Left lobe of liver (tissue), 2 donors: ENCODE measurements around the gene C1orf159. TPM values are rescaled to one million over a fixed set of nuclear protein-coding genes. Genes with fewer than 3 reads are reported as not detected.
"Not testable (repeated sequence)": the region's sequence is repeated elsewhere in the genome, so short reads cannot be mapped to it uniquely, and the experiment has no call there.

ENCODE experiments used
- ATAC-seq: fragments of 200-7000 bp; cut with Tn5 transposase; one replicate; pipeline ENCODE4 v1.9.1; 2020; ENCODE audit warnings: mild to moderate bottlenecking, moderate library complexity
- DNase-seq: peaks from one replicate; pipeline ENCODE4 v3.0.0-alpha.2; 2020; ENCODE audit warnings: low spot score
- total RNA-seq: library from RNA; stranded (reverse); gene quantifications from one replicate; pipeline ENCODE4 v1.2.1, GENCODE V29; 2021
- donor health status: DM: no; HTN: no; CAD: no; lungs with moderate emphysema.
- donor health status: DM: no; HTN: yes; CAD: no.

Gene C1orf159
- total RNA-seq, 1 donor from 2014 or later: 8.4 TPM

DNA sequence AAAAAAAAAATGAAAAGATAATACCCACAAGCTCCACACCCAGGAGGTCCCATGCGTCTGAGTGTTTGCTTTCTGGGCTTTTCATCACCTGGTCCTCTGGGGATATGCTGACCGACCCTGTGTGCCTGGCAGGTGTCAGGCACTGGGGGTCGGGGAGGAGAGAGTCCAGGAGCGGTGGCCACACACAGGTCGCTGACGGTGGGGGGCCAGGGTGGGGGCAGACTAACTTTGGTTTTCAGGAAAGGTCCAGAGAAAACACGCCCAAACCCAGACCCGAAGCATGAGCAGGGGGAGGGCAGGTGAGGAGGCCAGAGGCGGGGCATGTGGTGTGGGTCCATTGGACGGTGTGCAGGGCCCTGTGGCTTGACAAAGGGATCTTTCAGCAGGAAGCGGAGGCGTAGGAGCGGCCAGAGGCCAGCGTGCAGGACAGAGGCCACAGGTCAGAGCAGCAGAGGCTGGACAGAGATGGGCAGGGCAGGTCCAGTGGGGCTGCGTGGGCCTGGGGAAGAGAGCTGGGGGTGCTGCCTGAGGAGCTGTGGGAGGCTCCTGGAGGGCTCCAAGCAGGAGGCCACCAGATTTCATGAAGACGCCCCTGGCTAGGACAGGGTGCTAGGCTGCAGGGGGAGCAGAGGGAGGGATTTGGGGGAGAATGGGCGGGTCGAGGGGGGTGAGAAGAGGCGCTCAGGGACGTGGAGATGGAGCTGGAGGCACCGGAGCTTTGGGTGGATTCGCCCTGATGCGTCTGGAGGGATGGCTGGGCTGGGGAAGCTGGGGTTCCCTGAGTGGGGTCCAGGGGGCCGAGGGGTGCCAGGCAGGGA is 57.6 kb downstream of the C1orf159 start:
- DNase-seq (peak; percentile 71), ATAC-seq (peak; percentile 75)

GRCh38 chr1:1057769-1058087 is 58.2 kb downstream of the C1orf159 start:
- not testable (repeated sequence) for DNase-seq

GRCh38 chr1:1055841-1056736 is 59.8 kb downstream of the C1orf159 start:
- ATAC-seq (no peak), DNase-seq (no peak)

More at GRCh38 chr1:1057769-1058087, 58.2 kb downstream of the C1orf159 start:
- not testable (repeated sequence) for ATAC-seq

DNA sequence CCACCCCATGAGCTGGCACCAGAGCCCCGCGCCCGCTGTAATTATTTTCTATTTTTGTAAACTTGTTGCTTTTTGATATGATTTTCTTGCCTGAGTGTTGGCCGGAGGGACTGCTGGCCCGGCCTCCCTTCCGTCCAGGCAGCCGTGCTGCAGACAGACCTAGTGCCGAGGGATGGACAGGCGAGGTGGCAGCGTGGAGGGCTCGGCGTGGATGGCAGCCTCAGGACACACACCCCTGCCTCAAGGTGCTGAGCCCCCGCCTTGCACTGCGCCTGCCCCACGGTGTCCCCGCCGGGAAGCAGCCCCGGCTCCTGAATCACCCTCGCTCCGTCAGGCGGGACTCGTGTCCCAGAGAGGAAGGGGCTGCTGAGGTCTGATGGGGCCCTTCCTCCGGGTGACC is 60.9 kb downstream of the C1orf159 start:
- no peak for ATAC-seq
- DNase-seq: no peak

DNA sequence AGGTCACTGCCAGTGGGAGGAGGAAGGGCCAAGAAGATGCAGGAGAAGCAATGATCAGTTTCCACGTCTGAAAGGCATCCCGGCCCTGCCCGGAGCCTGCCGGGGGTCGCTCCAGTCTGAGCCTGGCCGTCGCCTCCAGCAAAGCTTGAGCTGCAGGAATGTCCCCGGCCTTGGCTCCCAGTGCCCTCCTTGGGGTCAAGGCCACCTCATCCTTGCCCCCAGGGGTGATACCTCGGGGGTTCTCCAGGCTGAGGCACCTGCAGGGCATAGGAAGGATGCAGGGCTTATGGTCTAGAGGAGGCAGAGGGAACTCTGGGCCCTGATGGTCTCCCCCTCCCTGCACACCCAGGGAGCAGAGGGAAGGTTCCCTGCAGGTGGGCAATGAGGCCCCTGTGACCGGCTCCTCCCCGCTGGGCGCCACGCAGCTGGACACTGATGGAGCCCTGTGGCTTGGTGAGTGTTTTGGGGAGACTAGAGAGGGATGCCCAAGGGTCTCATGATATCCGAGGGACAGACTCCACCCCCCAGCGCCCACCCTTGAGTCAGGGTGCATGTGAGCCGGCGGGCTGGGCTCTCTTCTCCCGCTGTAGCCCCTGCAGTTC is 61.7 kb downstream of the C1orf159 start:
- no peak for DNase-seq
- ATAC-seq: no peak

GRCh38 chr1:1053682-1054081 is 62.2 kb downstream of the C1orf159 start:
- ATAC-seq (no peak), DNase-seq (no peak)

GRCh38 chr1:1053022-1053421 is 62.9 kb downstream of the C1orf159 start:
- ATAC-seq (no peak), DNase-seq (no peak)

GRCh38 chr1:1052003-1052840 is 63.7 kb downstream of the C1orf159 start:
- no peak for DNase-seq

GRCh38 chr1:1051127-1051810 is 64.6 kb downstream of the C1orf159 start:
- ATAC-seq: no peak

More at GRCh38 chr1:1052003-1052840, 63.7 kb downstream of the C1orf159 start:
- no peak for ATAC-seq

DNA sequence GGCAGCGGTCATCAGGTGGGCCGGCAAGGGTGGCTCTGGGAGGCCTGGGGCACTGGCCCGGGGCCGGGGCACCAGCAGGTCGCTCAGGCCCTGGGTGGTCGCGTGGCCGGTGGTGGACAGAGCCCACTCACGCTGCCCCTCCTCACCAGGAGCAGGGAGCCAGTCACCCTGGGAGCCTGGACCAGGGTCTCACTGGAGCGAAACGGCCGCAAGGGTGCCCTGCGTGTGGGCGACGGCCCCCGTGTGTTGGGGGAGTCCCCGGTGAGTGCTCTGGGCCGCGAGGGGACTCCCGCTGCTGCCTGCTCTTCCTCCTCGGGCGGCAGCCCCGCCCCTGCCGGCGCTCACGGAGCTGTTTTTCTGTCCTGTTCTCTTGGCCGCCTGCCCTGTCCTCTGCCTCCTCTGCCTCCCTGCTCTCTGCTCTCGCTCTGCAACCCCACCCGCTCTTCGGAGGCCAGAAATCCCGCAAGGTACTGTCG is 65.3 kb downstream of the C1orf159 start:
- ATAC-seq (no peak), DNase-seq (no peak)

More at GRCh38 chr1:1051127-1051810, 64.6 kb downstream of the C1orf159 start:
- no peak for DNase-seq

DNA sequence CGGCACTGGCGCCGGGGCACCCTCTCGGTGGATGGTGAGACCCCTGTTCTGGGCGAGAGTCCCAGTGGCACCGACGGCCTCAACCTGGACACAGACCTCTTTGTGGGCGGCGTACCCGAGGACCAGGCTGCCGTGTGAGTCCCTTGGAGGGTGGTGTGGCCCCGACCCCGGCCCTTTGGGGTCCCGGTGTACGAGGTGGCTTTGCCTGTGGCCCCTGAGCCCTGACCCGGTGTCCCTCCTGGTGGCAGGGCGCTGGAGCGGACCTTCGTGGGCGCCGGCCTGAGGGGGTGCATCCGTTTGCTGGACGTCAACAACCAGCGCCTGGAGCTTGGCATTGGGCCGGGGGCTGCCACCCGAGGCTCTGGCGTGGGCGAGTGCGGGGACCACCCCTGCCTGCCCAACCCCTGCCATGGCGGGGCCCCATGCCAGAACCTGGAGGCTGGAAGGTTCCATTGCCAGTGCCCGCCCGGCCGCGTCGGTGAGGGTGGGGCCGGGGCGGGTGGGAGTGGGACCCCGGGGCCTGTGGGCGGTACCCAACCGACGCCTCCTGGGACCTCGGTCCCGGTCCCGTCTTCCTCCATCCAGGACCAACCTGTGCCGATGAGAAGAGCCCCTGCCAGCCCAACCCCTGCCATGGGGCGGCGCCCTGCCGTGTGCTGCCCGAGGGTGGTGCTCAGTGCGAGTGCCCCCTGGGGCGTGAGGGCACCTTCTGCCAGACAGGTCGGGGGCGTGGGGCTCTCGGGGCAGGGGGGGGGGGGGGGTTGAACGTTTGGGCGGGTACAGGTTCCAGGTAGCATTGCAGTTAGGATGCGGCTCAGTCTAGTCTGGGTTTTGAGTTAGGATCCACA is 66.3 kb downstream of the C1orf159 start:
- DNase-seq (no peak), ATAC-seq (no peak)

- no peak for ATAC-seq
- no peak for DNase-seq
Measured at GRCh38 chr1:1048765-1049164, 67.1 kb downstream of the C1orf159 start.

DNA sequence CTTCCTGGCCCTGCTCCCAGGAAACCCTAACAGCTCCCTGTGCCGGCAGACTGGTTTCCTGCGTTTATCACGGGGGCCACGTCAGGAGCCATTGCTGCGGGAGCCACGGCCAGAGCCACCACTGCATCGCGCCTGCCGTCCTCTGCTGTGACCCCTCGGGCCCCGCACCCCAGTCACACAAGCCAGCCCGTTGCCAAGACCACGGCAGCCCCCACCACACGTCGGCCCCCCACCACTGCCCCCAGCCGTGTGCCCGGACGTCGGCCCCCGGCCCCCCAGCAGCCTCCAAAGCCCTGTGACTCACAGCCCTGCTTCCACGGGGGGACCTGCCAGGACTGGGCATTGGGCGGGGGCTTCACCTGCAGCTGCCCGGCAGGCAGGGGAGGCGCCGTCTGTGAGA is 67.9 kb downstream of the C1orf159 start:
- ATAC-seq (no peak), DNase-seq (no peak)

DNA sequence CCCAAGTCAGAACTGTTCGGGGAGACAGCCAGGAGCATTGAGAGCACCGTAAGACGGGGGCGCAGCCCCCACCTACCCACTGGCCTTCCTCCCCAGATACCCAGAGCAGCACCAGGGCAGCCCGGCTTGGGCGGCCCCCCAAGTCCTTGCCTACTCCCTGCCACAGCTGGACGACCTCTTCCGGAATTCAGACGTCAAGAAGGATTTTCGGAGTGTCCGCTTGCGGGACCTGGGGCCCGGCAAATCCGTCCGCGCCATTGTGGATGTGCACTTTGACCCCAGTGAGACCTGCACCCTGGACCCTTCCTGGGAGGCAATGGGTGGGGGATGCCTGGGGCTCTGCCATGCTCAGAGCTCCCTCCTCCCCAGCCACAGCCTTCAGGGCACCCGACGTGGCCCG is 68.5 kb downstream of the C1orf159 start:
- DNase-seq (no peak), ATAC-seq (no peak)

DNA sequence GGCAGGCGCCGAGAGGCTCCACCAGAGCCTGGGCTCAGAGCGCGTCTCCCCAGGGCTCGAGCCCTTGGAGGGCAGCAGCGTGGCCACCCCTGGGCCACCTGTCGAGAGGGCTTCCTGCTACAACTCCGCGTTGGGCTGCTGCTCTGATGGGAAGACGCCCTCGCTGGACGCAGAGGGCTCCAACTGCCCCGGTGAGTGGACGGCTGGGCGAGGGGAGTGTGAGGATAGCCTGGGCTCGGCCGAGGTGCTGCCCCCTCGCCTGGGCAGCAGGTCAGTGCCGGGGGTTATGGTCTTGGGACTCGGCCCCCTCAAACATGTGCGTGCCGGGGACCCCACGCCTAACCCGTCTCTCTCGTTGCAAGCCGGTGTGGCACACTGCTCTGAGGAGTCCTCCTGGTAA is 69.1 kb downstream of the C1orf159 start:
- DNase-seq (no peak), ATAC-seq (no peak)

- DNase-seq (no peak), ATAC-seq (no peak)
Measured at GRCh38 chr1:1046243-1046642, 69.6 kb downstream of the C1orf159 start.

- no peak for ATAC-seq
Measured at GRCh38 chr1:1045129-1045528, 70.8 kb downstream of the C1orf159 start.

DNA sequence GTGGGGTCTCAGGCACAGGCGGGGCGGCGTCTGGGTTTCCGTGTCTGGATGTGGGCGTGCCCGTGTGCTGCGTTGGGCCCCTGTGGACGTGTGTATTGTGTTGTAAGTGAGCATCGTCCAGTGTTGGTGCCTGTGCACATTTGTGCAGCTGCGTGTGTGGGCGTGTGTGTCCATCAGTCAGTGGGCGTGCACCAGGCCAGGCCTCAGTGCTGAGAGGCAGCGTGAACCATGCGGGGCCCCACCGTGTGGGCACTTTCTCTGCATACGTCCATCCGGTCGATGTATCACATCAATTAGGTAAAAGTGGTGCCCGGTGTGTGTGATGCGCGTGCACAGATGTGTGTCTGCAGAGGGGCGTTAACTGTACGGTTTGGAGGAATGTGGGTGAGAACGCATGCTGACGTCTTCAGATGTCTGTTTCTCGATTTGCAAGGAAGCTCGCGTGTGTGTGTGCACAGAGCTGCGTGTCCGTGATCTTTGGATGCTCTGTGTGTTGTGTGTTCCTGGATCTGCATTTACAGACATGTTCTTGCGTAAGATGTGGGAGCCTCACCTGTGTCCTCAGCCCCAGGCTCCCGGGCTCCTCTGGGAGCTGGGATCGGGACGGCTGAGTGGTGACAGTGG is 71.3 kb downstream of the C1orf159 start:
- DNase-seq: no peak
- no peak for ATAC-seq

More at GRCh38 chr1:1045129-1045528, 70.8 kb downstream of the C1orf159 start:
- no peak for DNase-seq
